ENCODE data around the gene LCE3E.

The LCE3E gene

DNA sequence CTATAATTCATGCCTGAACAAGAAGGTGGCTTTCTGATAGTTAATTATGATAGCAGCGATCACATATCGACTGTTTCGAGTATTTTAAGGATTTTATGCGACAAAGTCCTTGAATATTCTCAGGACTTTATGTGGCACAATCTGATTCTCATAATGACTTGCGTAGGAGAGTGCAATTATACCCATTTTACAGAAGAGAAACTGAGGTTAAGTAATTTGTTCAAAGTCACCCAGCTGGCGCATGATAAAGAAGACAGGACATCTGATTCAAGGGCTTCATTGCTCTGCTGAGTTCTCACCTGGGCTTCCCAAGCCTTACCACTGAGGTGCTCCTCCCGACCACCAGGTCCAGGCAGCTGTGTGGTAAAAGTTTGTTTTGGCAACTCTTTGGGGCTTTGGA is 50.5 kb downstream of the LCE3E start:
- DNase-seq (ENCODE audit: low read depth), result no peak

All from T-helper 22 cell (primary cell).